H1 (cell line): ENCODE data around the gene RDH11. TPM values are rescaled to one million over a fixed set of nuclear protein-coding genes. Genes with fewer than 3 reads are reported as not detected.

Source experiments
- CTCF ChIA-PET: fragments of 300-600 bp; sonication (Branson Sonifier 250); formaldehyde crosslinking; loops from one replicate; lab custom pipeline; 2021; ENCODE audit not compliant: partially characterized antibody; lab: Charles Lee
- POLR2A ChIA-PET: fragments of 300-600 bp; sonication (Branson Sonifier 250); formaldehyde crosslinking; loops from one replicate; lab custom pipeline; 2021; ENCODE audit warnings: inconsistent platforms; ENCODE audit not compliant: partially characterized antibody; lab: Charles Lee
- DNase-seq, 2 experiments: peaks; one replicate each; pipeline versions ENCODE4 v3.0.0 to v3.0.0-alpha.2; 2010 to 2022; ENCODE audit warnings: low spot score in 2 of 2, low read depth in 1 of 2, mixed read lengths in 1 of 2
- FAIRE-seq: peaks from 2 replicates; lab custom pipeline; 2011; peaks lifted over from hg19 to GRCh38; lab: Jason Lieb, UNC
- H2AFZ ChIP-seq: 2 replicates; pipeline ENCODE4 v1.8.1; 2012; ENCODE audit warnings: low read length, inconsistent platforms
- H2AK5ac ChIP-seq: 2 replicates; pipeline ENCODE4 v1.6.1; 2013; ENCODE audit warnings: low read depth, low read length
- H2BK120ac ChIP-seq: replicated peaks from 2 replicates; pipeline ENCODE3; 2013; ENCODE audit warnings: low read depth, low read length, inconsistent platforms
- H2BK12ac ChIP-seq: 2 replicates; pipeline ENCODE4 v1.6.1; 2013; ENCODE audit warnings: low read depth, low read length
- H2BK15ac ChIP-seq: 2 replicates; pipeline ENCODE4 v1.6.1; 2013; ENCODE audit warnings: low read length
- H2BK20ac ChIP-seq: 2 replicates; pipeline ENCODE4 v1.6.1; 2013; ENCODE audit warnings: low read length
- H2BK5ac ChIP-seq: 2 replicates; pipeline ENCODE4 v1.6.1; 2013; ENCODE audit warnings: low read depth, low read length
- H3K14ac ChIP-seq: 2 replicates; pipeline ENCODE4 v1.6.1; 2013; ENCODE audit warnings: inconsistent platforms; ENCODE audit not compliant: insufficient read length
- H3K18ac ChIP-seq: 2 replicates; pipeline ENCODE4 v1.6.1; 2013; ENCODE audit warnings: low read length; ENCODE audit errors: extremely low read depth
- H3K23ac ChIP-seq: 2 replicates; pipeline ENCODE4 v1.6.1; 2013; ENCODE audit warnings: inconsistent platforms; ENCODE audit not compliant: insufficient read length
- H3K23me2 ChIP-seq: 2 replicates; pipeline ENCODE4 v1.6.1; 2013; ENCODE audit warnings: low read depth, low read length
- H3K27ac ChIP-seq: 2 replicates; pipeline ENCODE4 v1.6.1; 2011; ENCODE audit warnings: low read depth, low read length, inconsistent platforms
- H3K27me3 ChIP-seq, 4 experiments: replicated peaks in 1 of 4; 1 replicate in 1 of 4; 2 replicates in 3 of 4; pipeline versions ENCODE4 v1.6.1 to v1.8.1; 2011 to 2013; ENCODE audit warnings: low read length in 3 of 4, mild to moderate bottlenecking in 3 of 4, inconsistent platforms in 2 of 4, mixed read lengths in 2 of 4, moderate library complexity in 1 of 4; ENCODE audit not compliant: control insufficient read depth in 3 of 4, insufficient read depth in 3 of 4; ENCODE audit errors: extremely low read depth in 1 of 4
- H3K36me3 ChIP-seq, 4 experiments: 2 replicates each; pipeline versions ENCODE4 v1.6.1 to v1.8.1; 2011 to 2013; ENCODE audit warnings: mild to moderate bottlenecking in 4 of 4, low read length in 3 of 4, moderate library complexity in 2 of 4, control low read depth in 1 of 4, inconsistent platforms in 1 of 4; ENCODE audit not compliant: insufficient read depth in 4 of 4, control insufficient read depth in 2 of 4
- H3K4ac ChIP-seq: replicated peaks from 2 replicates; pipeline ENCODE3; 2013; ENCODE audit warnings: low read length, low read depth, mixed read lengths, inconsistent platforms; ENCODE audit not compliant: insufficient read length
- H3K4me1 ChIP-seq, 4 experiments: replicated peaks in 1 of 4; 1 replicate in 1 of 4; 2 replicates in 3 of 4; pipeline versions ENCODE4 v1.6.1 to v1.8.1; 2011 to 2013; ENCODE audit warnings: low read length in 3 of 4, inconsistent platforms in 2 of 4, mixed read lengths in 1 of 4; ENCODE audit not compliant: insufficient read depth in 4 of 4, control insufficient read depth in 3 of 4
- H3K4me2 ChIP-seq, 2 experiments: 2 replicates each; pipeline versions ENCODE4 v1.6.1 to v1.8.1; 2011 to 2013; ENCODE audit warnings: low read depth in 2 of 2, low read length in 2 of 2, control low read depth in 1 of 2, inconsistent platforms in 1 of 2, mild to moderate bottlenecking in 1 of 2; ENCODE audit not compliant: insufficient read depth in 1 of 2
- H3K4me3 ChIP-seq, 4 experiments: fragments of 200-600, 300-600 bp in 1 of 4; sonication (generic), shearing (Covaris generic), sonication (Bioruptor Twin) in 1 of 4; 2 replicates each; pipeline versions ENCODE4 v1.5.1 to v1.8.1; 2011 to 2016; ENCODE audit warnings: low read length in 4 of 4, low read depth in 3 of 4, control low read depth in 2 of 4, inconsistent platforms in 2 of 4, mild to moderate bottlenecking in 2 of 4, mixed read lengths in 1 of 4, moderate library complexity in 1 of 4; ENCODE audit not compliant: insufficient read depth in 2 of 4; ENCODE audit errors: extremely low read depth in 1 of 4
- H3K56ac ChIP-seq: replicated peaks from 2 replicates; pipeline ENCODE3; 2013; ENCODE audit warnings: low read depth, mild to moderate bottlenecking, mixed read lengths, low read length, inconsistent platforms; ENCODE audit not compliant: insufficient read length
- H3K79me1 ChIP-seq: 2 replicates; pipeline ENCODE4 v1.6.1; 2013; ENCODE audit warnings: low read depth, low read length, control low read depth
- H3K79me2 ChIP-seq, 2 experiments: 2 replicates each; pipeline versions ENCODE4 v1.6.1 to v1.8.1; 2012 to 2013; ENCODE audit warnings: low read length in 2 of 2, mild to moderate bottlenecking in 2 of 2, inconsistent platforms in 1 of 2; ENCODE audit not compliant: insufficient read depth in 2 of 2, control insufficient read depth in 1 of 2
- H3K9ac ChIP-seq, 4 experiments: replicated peaks in 1 of 4; 1 replicate in 1 of 4; 2 replicates in 3 of 4; pipeline versions ENCODE4 v1.6.1 to v1.8.1; 2011 to 2013; ENCODE audit warnings: low read depth in 3 of 4, low read length in 3 of 4, control low read depth in 2 of 4, mild to moderate bottlenecking in 2 of 4, moderate library complexity in 2 of 4, inconsistent platforms in 1 of 4; ENCODE audit errors: extremely low read depth in 1 of 4
- H3K9me3 ChIP-seq, 2 experiments: 2 replicates each; pipeline versions ENCODE4 v1.6.1 to v1.8.1; 2012 to 2013; ENCODE audit warnings: mild to moderate bottlenecking in 2 of 2, moderate library complexity in 2 of 2, control low read depth in 1 of 2, inconsistent platforms in 1 of 2, low read depth in 1 of 2, low read length in 1 of 2, mixed read lengths in 1 of 2; ENCODE audit not compliant: insufficient read depth in 2 of 2
- H4K20me1 ChIP-seq, 2 experiments: replicated peaks in 1 of 2; 2 replicates each; pipeline versions ENCODE3 to v1.8.1; 2011 to 2013; ENCODE audit warnings: inconsistent platforms in 2 of 2, low read length in 2 of 2, mild to moderate bottlenecking in 1 of 2; ENCODE audit not compliant: insufficient read depth in 2 of 2, control insufficient read depth in 1 of 2
- H4K5ac ChIP-seq: 2 replicates; pipeline ENCODE4 v1.6.1; 2013; ENCODE audit warnings: low read length, low read depth, mixed read lengths, inconsistent platforms; ENCODE audit not compliant: insufficient read length
- H4K8ac ChIP-seq: 2 replicates; pipeline ENCODE4 v1.8.0; 2013; ENCODE audit warnings: mild to moderate bottlenecking, moderate library complexity, low read length, inconsistent platforms; ENCODE audit not compliant: insufficient read depth; ENCODE audit errors: extremely low read depth
- H4K91ac ChIP-seq: replicated peaks from 2 replicates; pipeline ENCODE3; 2013; ENCODE audit warnings: low read length, mixed read lengths, inconsistent platforms; ENCODE audit not compliant: insufficient read length
- CHD2 ChIP-seq: IDR thresholded peaks from 2 replicates; pipeline ENCODE4 v1.6.1; 2012; ENCODE audit warnings: low read length, improper control_type of control experiment
- FOSL1 ChIP-seq: IDR thresholded peaks from 2 replicates; pipeline ENCODE4 v1.6.1; 2011; ENCODE audit warnings: mild to moderate bottlenecking, low read depth, low read length, moderate library complexity; ENCODE audit not compliant: insufficient read depth
- GTF2F1 ChIP-seq: IDR thresholded peaks from 2 replicates; pipeline ENCODE4 v1.6.1; 2012; ENCODE audit warnings: low read depth, low read length, improper control_type of control experiment, borderline replicate concordance
- HDAC2 ChIP-seq, 2 experiments: fragments of 300-600 bp in 1 of 2; sonication (generic) in 1 of 2; IDR thresholded peaks; 2 replicates each; pipeline ENCODE4 v1.6.1; 2011 to 2012; ENCODE audit warnings: low read depth in 2 of 2, low read length in 2 of 2, mild to moderate bottlenecking in 2 of 2, moderate library complexity in 2 of 2, borderline replicate concordance in 1 of 2, inconsistent platforms in 1 of 2
- KDM4A ChIP-seq: IDR thresholded peaks from one replicate; pipeline ENCODE4 v1.7.1; 2012; ENCODE audit warnings: low read depth, mild to moderate bottlenecking, moderate library complexity, low read length, inconsistent platforms; ENCODE audit not compliant: severe bottlenecking
- NANOG ChIP-seq: IDR thresholded peaks from 2 replicates; pipeline ENCODE4 v1.6.1; 2011; ENCODE audit warnings: low read length, low read depth, mild to moderate bottlenecking, inconsistent platforms; ENCODE audit not compliant: insufficient read depth, poor library complexity, severe bottlenecking
- RFX5 ChIP-seq: IDR thresholded peaks from 2 replicates; pipeline ENCODE4 v1.6.1; 2011; ENCODE audit warnings: low read depth, low read length, improper control_type of control experiment, borderline replicate concordance
- RNF2 ChIP-seq: fragments of 200-900, 300-1000 bp; sonication (generic); IDR thresholded peaks from 2 replicates; pipeline ENCODE4 v1.7.1; 2016; ENCODE audit warnings: borderline replicate concordance, low read depth, mild to moderate bottlenecking, antibody characterized with exemption, low read length; ENCODE audit not compliant: poor library complexity, severe bottlenecking; ENCODE audit errors: missing control alignments
- SP4 ChIP-seq: IDR thresholded peaks from 2 replicates; pipeline ENCODE4 v1.6.1; 2012; ENCODE audit warnings: low read length, inconsistent platforms
- SRF ChIP-seq: IDR thresholded peaks from 2 replicates; pipeline ENCODE4 v1.6.1; 2011; ENCODE audit warnings: mild to moderate bottlenecking, low read depth, low read length, moderate library complexity
- TEAD4 ChIP-seq: IDR thresholded peaks from 2 replicates; pipeline ENCODE4 v1.6.1; 2012; ENCODE audit warnings: low read depth, low read length, inconsistent platforms, mixed read lengths
- WGBS, 2 experiments: shearing (Covaris generic) in 1 of 2; methylation state at CpG; one replicate each; pipeline versions ENCODE4 v1.1.6 to v1.1.7; 2013 to 2015; ENCODE audit warnings: low lambda C conversion rate in 2 of 2, mixed read lengths in 2 of 2, inconsistent platforms in 1 of 2, low coverage in 1 of 2, missing lambda C conversion rate in 1 of 2; ENCODE audit not compliant: insufficient replicate concordance in 2 of 2, insufficient coverage in 1 of 2, insufficient read length in 1 of 2; ENCODE audit errors: extremely low coverage in 1 of 2, missing lambda C conversion rate in 1 of 2; 5-methylcytosine and 5-hydroxymethylcytosine counted together
- polyA plus RNA-seq, 7 experiments: library from polyadenylated mRNA; depleted of rRNA in 3 of 7; stranded (reverse) in 5 of 7; unstranded in 2 of 7; fragments of >200 nt in 5 of 7; fragments of 200-250 nt in 2 of 7; gene quantifications; 1 replicate in 5 of 7; 2 replicates in 1 of 7; 4 replicates in 1 of 7; pipeline versions ENCODE4 v1.2.1 to v1.2.3, GENCODE V29; 2011 to 2013; ENCODE audit warnings: missing spikeins in 2 of 7, mixed read lengths in 2 of 7
- total RNA-seq: library from RNA; stranded (reverse); fragmentation: NEBNext Ultra II Directional; extraction: Animal tissue kit (Norgen Biotek cat#: 25700); gene quantifications from 2 replicates; pipeline ENCODE4 v1.2.1, GENCODE V29; 2021

The RDH11 gene
- total and polyA plus RNA-seq, 2 of the 8 experiments (the other 6 are each of a cell fraction or from before 2014, with no cell fraction given), result 104 to 117 TPM

DNA sequence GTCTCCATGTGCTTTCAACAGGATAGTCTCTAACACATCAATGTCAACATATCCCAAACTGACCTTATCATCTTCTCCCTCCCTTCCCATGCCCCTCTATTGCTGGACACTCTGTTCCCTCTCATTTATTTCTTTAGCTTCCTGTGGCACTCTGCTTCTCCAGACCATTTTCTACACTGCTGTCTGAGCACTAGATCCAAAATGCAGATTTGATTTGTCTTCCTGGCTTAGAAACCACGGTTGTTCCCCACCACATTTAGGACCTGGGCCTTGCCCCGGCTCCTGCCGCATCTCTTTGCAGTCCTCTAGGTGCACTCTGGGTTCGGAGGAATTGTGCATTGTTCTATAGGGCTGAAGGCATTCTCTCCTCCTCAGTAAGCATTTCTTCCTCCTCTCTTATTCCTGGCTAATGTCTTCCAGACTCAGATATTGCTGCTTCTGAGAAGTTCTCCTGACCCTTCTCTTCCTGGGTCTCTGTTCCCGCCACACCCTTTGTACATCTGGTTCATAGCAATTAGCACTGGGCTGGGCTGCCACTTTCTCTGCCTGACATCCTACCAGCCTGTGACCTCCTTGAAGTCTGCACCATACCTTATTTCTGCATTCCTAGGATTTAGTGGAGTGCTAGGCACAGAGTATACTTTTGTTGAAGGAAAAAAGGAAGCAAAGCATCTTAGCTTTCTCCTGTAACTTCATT is 62.0 kb downstream of the RDH11 start:
- Histone ChIP-seq H3K4ac (no peak overlapping the region), H3K18ac (no peak overlapping the region), H4K8ac (no peak overlapping the region), H2AK5ac (no peak overlapping the region), H4K5ac (no peak overlapping the region), H3K79me1 (no peaks in the 10 kb centered on the region; the same call in 1 of the 2 replicates), H2AFZ (no peak overlapping the region), H3K14ac (no peak overlapping the region), H3K9ac (no peak overlapping the region), H2BK20ac (no peak overlapping the region), H3K27ac (no peak overlapping the region), H3K27me3 (no peaks in the 10 kb centered on the region), H3K79me2 (no peaks in the 10 kb centered on the region), H3K4me3 (no peak overlapping the region), H2BK12ac (no peak overlapping the region), H4K20me1 (peaks cover 0 to 4% of the 10 kb centered on the region in 2 experiments), H3K9me3 (no peaks in the 10 kb centered on the region), H2BK5ac (no peak overlapping the region), H2BK120ac (no peak overlapping the region), H3K23me2 (no peaks in the 10 kb centered on the region), H3K4me2 (no peak overlapping the region), H2BK15ac (no peak overlapping the region), H3K4me1 (no peaks in the 10 kb centered on the region), H3K36me3 (no peaks in the 10 kb centered on the region), H3K23ac (no peak overlapping the region), H4K91ac (no peak overlapping the region), H3K56ac (no peak overlapping the region)
- CTCF ChIA-PET, result interaction anchor here (0.7 to 2.4 kb wide), 6 partner anchors 10 to 49 kb away, joined by 3 to 6 read pairs (median 4); no protein-coding TSS in a partner anchor
- no peak for DNase-seq
- POLR2A ChIA-PET, result interaction anchor here (2.0 to 2.4 kb wide), 2 partner anchors 10 to 14 kb away, joined by 7 to 8 read pairs; partner anchors contain the start of gene ARG2
- 85% methylated on average over 5 of the region's 5 CpGs; no CpG with 5 or more reads in 1 of the 2 experiments for WGBS, 2 experiments
- no peak for FAIRE-seq
- TF ChIP-seq SRF (no peak), KDM4A (no peak), CHD2 (no peak), RFX5 (no peak), RNF2 (no peak), TEAD4 (no peak), FOSL1 (no peak), NANOG (no peak), GTF2F1 (no peak), HDAC2 (IDR thresholded peaks at IDR 0.05; ENCODE audit: borderline replicate concordance in 1 of 2, low read depth in 2 of 2, low read length in 2 of 2) (no peak), SP4 (no peak)
